C4-2B (cell line): ENCODE data around the gene TTN.

Experiments
- H3K27ac ChIP-seq: fragments of 450-650 bp; 2 replicates; pipeline ENCODE4 v1.5.1; 2017
- ZFX ChIP-seq: fragments of 450-650 bp; IDR thresholded peaks from 2 replicates; pipeline ENCODE4 v1.6.1; 2017
- TF ChIP-seq, protein P1 (sequence below): fragments of 450-650 bp; conservative IDR thresholded peaks from 2 replicates; pipeline ENCODE4 v1.5.1; 2017; ENCODE audit warnings: mild to moderate bottlenecking

Gene TTN

DNA sequence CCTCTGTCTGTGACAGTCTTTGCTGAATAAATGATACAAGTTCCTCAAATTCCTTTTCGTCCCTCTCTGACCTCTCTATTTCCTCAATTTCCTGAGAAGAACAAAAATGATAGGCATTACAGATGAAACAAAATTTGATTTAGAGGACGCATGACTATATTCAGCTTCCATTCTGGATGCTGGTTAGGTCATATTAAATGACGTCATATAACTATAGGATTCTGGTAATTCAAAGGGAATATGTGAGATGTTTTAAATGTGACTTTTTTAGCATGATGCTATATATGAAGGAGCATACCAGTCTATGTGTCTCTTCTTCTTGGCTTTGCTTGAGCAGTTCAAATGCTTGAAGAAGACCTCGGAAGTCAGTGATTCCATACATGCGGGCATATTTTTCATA lies 102.3 kb downstream of the TTN start:
- no peak for TF ChIP-seq ZFX
- TF ChIP-seq, protein P1, sequence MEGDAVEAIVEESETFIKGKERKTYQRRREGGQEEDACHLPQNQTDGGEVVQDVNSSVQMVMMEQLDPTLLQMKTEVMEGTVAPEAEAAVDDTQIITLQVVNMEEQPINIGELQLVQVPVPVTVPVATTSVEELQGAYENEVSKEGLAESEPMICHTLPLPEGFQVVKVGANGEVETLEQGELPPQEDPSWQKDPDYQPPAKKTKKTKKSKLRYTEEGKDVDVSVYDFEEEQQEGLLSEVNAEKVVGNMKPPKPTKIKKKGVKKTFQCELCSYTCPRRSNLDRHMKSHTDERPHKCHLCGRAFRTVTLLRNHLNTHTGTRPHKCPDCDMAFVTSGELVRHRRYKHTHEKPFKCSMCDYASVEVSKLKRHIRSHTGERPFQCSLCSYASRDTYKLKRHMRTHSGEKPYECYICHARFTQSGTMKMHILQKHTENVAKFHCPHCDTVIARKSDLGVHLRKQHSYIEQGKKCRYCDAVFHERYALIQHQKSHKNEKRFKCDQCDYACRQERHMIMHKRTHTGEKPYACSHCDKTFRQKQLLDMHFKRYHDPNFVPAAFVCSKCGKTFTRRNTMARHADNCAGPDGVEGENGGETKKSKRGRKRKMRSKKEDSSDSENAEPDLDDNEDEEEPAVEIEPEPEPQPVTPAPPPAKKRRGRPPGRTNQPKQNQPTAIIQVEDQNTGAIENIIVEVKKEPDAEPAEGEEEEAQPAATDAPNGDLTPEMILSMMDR, result no peak

DNA sequence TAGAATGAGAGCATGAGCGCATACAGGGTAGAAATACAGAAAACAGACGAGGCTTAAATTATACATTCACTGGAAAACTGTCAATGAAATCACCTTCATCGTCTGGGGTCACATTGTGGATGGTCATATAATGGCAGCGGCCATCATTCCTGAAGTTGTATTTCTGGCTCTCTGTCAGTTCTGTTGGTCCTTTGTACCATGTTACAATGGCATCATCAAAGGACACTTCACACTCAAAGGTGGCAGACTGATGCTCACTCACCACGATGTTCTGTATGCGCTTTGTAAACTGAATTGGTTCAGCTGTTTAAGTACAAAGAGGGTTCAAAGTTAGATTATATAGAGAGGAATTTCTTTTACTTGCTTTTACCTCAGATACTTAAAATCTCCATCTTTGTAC lies 104.9 kb downstream of the TTN start:
- no peak overlapping the region for H3K27ac ChIP-seq
- TF ChIP-seq ZFX, result no peak
- TF ChIP-seq, protein P1, result no peak

More for the DNA sequence above, 102.3 kb downstream of the TTN start:
- H3K27ac ChIP-seq, result no peak overlapping the region

DNA sequence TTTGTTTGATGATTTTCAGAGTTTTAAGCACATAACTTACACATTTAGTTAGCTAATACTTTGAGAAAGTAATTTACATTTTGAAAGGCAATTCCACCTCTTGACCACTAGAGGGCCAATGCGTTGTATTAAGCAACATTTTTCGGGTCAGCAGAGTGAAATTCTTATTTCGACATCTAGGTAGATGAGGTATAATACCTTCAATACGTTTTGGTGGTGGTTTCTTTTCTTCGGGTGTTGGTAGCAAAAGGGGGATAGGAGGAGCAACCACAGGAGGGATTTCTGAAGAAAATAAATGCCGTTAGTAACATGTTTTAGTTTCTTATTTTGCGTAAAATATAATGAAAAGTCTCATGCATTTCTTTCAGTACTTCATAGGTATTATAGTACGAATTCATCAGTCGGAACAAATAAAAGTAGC lies 106.3 kb downstream of the TTN start:
- TF ChIP-seq, protein P1, result peak; percentile 91
- no peak for TF ChIP-seq ZFX
- H3K27ac ChIP-seq, result no peak overlapping the region

DNA sequence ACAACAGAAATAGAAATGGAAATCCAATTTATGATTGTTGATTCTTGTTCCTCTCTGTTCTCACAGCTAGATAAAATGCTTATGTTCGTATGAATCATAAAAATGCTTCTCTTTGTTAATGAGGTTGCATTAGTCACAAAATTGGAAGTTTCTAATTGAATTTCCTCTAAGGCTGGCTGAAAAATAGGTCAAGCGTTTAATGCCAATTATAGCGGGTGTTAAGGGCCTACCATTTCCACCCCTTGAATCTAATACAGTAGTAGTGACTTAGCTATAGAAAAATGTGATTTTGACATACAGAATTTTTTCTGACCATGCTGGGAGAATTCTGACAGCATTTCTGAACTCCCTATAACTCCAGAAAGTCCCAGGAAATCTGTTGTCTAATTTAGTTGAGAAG lies 107.1 kb downstream of the TTN start:
- TF ChIP-seq, protein P1, result no peak
- TF ChIP-seq ZFX, result no peak

DNA sequence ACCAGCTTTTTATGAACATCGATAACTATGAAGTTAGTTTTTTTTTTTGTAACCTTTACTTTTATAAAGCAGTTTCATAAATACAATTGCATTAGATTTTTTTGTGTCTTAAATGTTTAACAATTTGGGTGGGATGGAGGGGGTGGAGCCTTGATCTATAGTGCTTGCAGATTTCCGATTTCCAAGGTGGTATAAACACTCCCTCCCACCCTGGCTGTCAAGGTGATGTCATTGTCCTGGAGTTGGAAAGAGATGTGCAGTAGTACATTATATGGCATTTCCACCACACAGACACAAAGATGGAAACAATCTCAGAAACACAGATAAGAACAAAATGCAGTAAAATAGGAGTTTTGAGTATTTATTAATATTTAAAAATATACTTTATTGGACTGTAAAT lies 114.4 kb downstream of the TTN start:
- no peak overlapping the region for H3K27ac ChIP-seq
- no peak for TF ChIP-seq ZFX
- TF ChIP-seq, protein P1, result no peak

More for the DNA sequence above, 107.1 kb downstream of the TTN start:
- H3K27ac ChIP-seq, result no peak overlapping the region

DNA sequence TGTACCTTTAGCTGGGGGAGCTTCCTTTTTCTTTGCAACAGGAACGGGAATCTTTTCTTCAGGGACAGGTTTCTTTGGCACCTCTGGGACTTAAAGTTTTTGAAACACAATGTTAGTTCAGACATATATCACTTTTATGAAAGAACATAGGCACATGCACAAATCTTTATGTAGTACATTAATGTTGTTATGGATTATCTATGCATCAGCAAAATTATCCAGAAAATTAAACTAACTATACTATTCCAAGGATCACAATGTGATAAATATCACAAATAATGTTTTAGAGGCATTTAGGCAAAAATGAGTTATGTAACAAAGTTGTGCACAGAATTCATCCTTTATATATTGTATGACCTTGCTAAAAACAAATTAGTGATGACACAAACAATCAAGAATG lies 117.4 kb downstream of the TTN start:
- H3K27ac ChIP-seq, result no peak overlapping the region

DNA sequence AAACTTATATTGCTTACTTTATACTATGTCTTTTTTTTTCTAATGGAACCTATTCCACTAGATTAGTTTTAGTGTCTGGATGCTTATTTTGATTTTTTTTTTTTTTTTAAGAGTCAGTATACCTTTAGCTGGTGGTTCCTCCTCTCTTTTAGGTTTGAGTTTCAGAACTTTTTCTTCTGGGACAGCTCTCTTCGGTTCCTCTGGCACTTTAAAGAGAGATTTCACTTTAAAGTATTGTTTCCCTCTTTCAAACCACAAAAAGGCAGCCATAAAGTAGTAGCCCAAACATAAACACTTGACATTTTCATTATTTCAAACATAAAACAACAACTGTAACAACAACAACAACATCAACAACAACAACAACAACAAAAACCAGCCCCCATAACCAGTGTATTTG lies 123.3 kb downstream of the TTN start:
- TF ChIP-seq, protein P1, result no peak
- TF ChIP-seq ZFX, result no peak
- H3K27ac ChIP-seq, result no peak overlapping the region

More for the DNA sequence above, 117.4 kb downstream of the TTN start:
- TF ChIP-seq, protein P1, result no peak
- TF ChIP-seq ZFX, result no peak
